Keratinocyte (primary cell): ENCODE data around the gene BEGAIN. TPM values are rescaled to one million over a fixed set of nuclear protein-coding genes. Genes with fewer than 3 reads are reported as not detected.

Experiments used
- DNase-seq: peaks from one replicate; pipeline ENCODE4 v3.0.0-alpha.2; 2011; ENCODE audit warnings: low read depth, missing footprints, low spot score
- FAIRE-seq: peaks from 2 replicates; lab custom pipeline; 2011; peaks lifted over from hg19 to GRCh38; lab: Jason Lieb, UNC
- H2AFZ ChIP-seq: 2 replicates; pipeline ENCODE4 v1.6.0; 2012; ENCODE audit warnings: low read length, control low read depth, inconsistent platforms; ENCODE audit not compliant: control insufficient read depth
- H3K27ac ChIP-seq: 2 replicates; pipeline ENCODE4 v1.5.1; 2011; ENCODE audit warnings: low read length; ENCODE audit not compliant: control insufficient read depth, insufficient read depth
- H3K27me3 ChIP-seq: 3 replicates; pipeline ENCODE4 v1.6.0; 2011; ENCODE audit warnings: low read length; ENCODE audit not compliant: control insufficient read depth, insufficient read depth; ENCODE audit errors: extremely low read depth
- H3K36me3 ChIP-seq, 2 experiments: 2 replicates in 1 of 2; 3 replicates in 1 of 2; pipeline ENCODE4 v1.5.1; 2011; ENCODE audit warnings: low read length in 2 of 2, mild to moderate bottlenecking in 1 of 2; ENCODE audit not compliant: control insufficient read depth in 2 of 2, insufficient read depth in 2 of 2; ENCODE audit errors: extremely low read depth in 1 of 2
- H3K4me1 ChIP-seq: 3 replicates; pipeline ENCODE4 v1.5.1; 2011; ENCODE audit warnings: low read length; ENCODE audit not compliant: control insufficient read depth, insufficient read depth; ENCODE audit errors: extremely low read depth
- H3K4me2 ChIP-seq: 3 replicates; pipeline ENCODE4 v1.6.0; 2011; ENCODE audit warnings: low read depth, low read length; ENCODE audit not compliant: control insufficient read depth, insufficient read depth; ENCODE audit errors: extremely low read depth
- H3K4me3 ChIP-seq, 3 experiments: fragments of 200-600 bp in 1 of 3; sonication (generic) in 1 of 3; 2 replicates in 2 of 3; 3 replicates in 1 of 3; pipeline ENCODE4 v1.5.1; 2011 to 2016; ENCODE audit warnings: low read length in 3 of 3, mild to moderate bottlenecking in 3 of 3, control low read depth in 2 of 3, inconsistent platforms in 1 of 3, low read depth in 1 of 3, mixed read lengths in 1 of 3, mixed run types in 1 of 3, moderate library complexity in 1 of 3; ENCODE audit not compliant: control insufficient read depth in 2 of 3, insufficient read depth in 2 of 3; ENCODE audit errors: extremely low read depth in 1 of 3
- H3K79me2 ChIP-seq: 2 replicates; pipeline ENCODE4 v1.6.0; 2012; ENCODE audit warnings: low read length; ENCODE audit not compliant: control insufficient read depth, insufficient read depth
- H3K9ac ChIP-seq: 3 replicates; pipeline ENCODE4 v1.6.0; 2011; ENCODE audit warnings: low read length; ENCODE audit not compliant: control insufficient read depth, insufficient read depth; ENCODE audit errors: extremely low read depth
- H3K9me1 ChIP-seq: 3 replicates; pipeline ENCODE4 v1.6.0; 2011; ENCODE audit warnings: low read length; ENCODE audit not compliant: control insufficient read depth, insufficient read depth; ENCODE audit errors: extremely low read depth
- H3K9me3 ChIP-seq: 2 replicates; pipeline ENCODE4 v1.5.1; 2012; ENCODE audit warnings: low read depth, low read length; ENCODE audit not compliant: control insufficient read depth
- H4K20me1 ChIP-seq: 3 replicates; pipeline ENCODE4 v1.6.0; 2011; ENCODE audit warnings: low read length; ENCODE audit not compliant: control insufficient read depth, insufficient read depth; ENCODE audit errors: extremely low read depth
- EZH2 ChIP-seq: IDR thresholded peaks from one replicate; pipeline ENCODE4 v1.6.1; 2012; ENCODE audit warnings: inconsistent platforms, mild to moderate bottlenecking, low read length, moderate library complexity
- dilution Hi-C: fragments of 300-500 bp; cut with MboI; formaldehyde crosslinking; loops from one replicate; pipeline ENCODE4 v1.7.0; 2020; ENCODE audit warnings: low sequenced_read_pairs; ENCODE audit not compliant: extremely low pct_ligation_motif_present
- polyA plus RNA-seq, 5 experiments: library from polyadenylated mRNA; depleted of rRNA in 3 of 5; stranded (reverse) in 3 of 5; stranded (forward) in 1 of 5; unstranded in 1 of 5; fragments of >200 nt; gene quantifications; 1 replicate in 1 of 5; 2 replicates in 3 of 5; 3 replicates in 1 of 5; pipeline versions ENCODE4 v1.2.1 to v1.2.3, GENCODE V29; 2011 to 2012; ENCODE audit warnings: missing spikeins in 2 of 5, low read depth in 1 of 5, low replicate concordance in 1 of 5
- TF ChIP-seq, protein P1 (sequence below), 3 experiments: IDR thresholded peaks in 1 of 3; conservative IDR thresholded peaks in 1 of 3; optimal IDR thresholded peaks in 1 of 3; 2 replicates in 2 of 3; 3 replicates in 1 of 3; pipeline versions ENCODE3 to v1.5.1; 2011; ENCODE audit warnings: low read length in 3 of 3, mild to moderate bottlenecking in 3 of 3, moderate library complexity in 2 of 3, control low read depth in 1 of 3, inconsistent platforms in 1 of 3; ENCODE audit not compliant: insufficient read depth in 2 of 3; ENCODE audit errors: extremely low read depth in 1 of 3

BEGAIN gene
- polyA plus RNA-seq, 1 donor (not counting 4 experiments of a cell fraction or from before 2014, with no cell fraction given), result 0.25 TPM

GRCh38 chr14:100623961-100624360, 36.7 kb upstream of the BEGAIN start:
- Histone ChIP-seq H3K4me3 (no peak overlapping the region), H3K9me3 (no peaks in the 10 kb centered on the region), H3K4me2 (no peak overlapping the region), H3K9me1 (no peaks in the 10 kb centered on the region), H3K36me3 (no peaks in the 10 kb centered on the region), H4K20me1 (no peaks in the 10 kb centered on the region), H3K27ac (no peak overlapping the region), H3K9ac (no peak overlapping the region), H3K4me1 (peaks cover 8% of the 10 kb centered on the region), H2AFZ (no peak overlapping the region), H3K79me2 (no peaks in the 10 kb centered on the region), H3K27me3 (peaks cover 14% of the 10 kb centered on the region)
- dilution Hi-C loops, result no loop called here
- DNase-seq (no peak), FAIRE-seq (no peak)
- TF ChIP-seq EZH2, result no peak
- TF ChIP-seq, protein P1, sequence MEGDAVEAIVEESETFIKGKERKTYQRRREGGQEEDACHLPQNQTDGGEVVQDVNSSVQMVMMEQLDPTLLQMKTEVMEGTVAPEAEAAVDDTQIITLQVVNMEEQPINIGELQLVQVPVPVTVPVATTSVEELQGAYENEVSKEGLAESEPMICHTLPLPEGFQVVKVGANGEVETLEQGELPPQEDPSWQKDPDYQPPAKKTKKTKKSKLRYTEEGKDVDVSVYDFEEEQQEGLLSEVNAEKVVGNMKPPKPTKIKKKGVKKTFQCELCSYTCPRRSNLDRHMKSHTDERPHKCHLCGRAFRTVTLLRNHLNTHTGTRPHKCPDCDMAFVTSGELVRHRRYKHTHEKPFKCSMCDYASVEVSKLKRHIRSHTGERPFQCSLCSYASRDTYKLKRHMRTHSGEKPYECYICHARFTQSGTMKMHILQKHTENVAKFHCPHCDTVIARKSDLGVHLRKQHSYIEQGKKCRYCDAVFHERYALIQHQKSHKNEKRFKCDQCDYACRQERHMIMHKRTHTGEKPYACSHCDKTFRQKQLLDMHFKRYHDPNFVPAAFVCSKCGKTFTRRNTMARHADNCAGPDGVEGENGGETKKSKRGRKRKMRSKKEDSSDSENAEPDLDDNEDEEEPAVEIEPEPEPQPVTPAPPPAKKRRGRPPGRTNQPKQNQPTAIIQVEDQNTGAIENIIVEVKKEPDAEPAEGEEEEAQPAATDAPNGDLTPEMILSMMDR (optimal IDR thresholded peaks at IDR 0.05 in 1 of 3, IDR thresholded peaks at IDR 0.05 in 1 of 3, conservative IDR thresholded peaks at IDR 0.05 in 1 of 3; ENCODE audit: extremely low read depth in 1 of 3, insufficient read depth in 2 of 3, low read length in 3 of 3), result no peak

GRCh38 chr14:100623557-100623956, 36.3 kb upstream of the BEGAIN start:
- H3K27me3 ChIP-seq, result peaks cover 14% of the 10 kb centered on the region
- dilution Hi-C loops, result no loop called here

More at GRCh38 chr14:100623557-100623956, 36.3 kb upstream of the BEGAIN start:
- H3K27ac ChIP-seq, result no peak overlapping the region
- no peaks in the 10 kb centered on the region for H3K9me1 ChIP-seq
- H3K36me3 ChIP-seq, result no peaks in the 10 kb centered on the region
- H3K4me3 ChIP-seq, result no peak overlapping the region
- H3K4me2 ChIP-seq, result no peak overlapping the region
- H2AFZ ChIP-seq, result no peak overlapping the region
- H3K79me2 ChIP-seq, result no peaks in the 10 kb centered on the region
- H4K20me1 ChIP-seq, result no peaks in the 10 kb centered on the region
- peaks cover 8% of the 10 kb centered on the region for H3K4me1 ChIP-seq
- FAIRE-seq, result no peak
- TF ChIP-seq, protein P1 (optimal IDR thresholded peaks at IDR 0.05 in 1 of 3, IDR thresholded peaks at IDR 0.05 in 1 of 3, conservative IDR thresholded peaks at IDR 0.05 in 1 of 3; ENCODE audit: extremely low read depth in 1 of 3, insufficient read depth in 2 of 3, low read length in 3 of 3), result no peak
- no peak for TF ChIP-seq EZH2
- H3K9me3 ChIP-seq, result no peaks in the 10 kb centered on the region
- no peak overlapping the region for H3K9ac ChIP-seq
- DNase-seq, result no peak
